HG03378 (cell line): Measurements from ENCODE around the gene PPP2R2D.
"Not testable (repeated sequence)": the region's sequence is repeated elsewhere in the genome, so short reads cannot be mapped to it uniquely, and the experiment has no call there.

Experiments
- ATAC-seq: cut with Tn5 transposase; IDR thresholded peaks from one replicate; pipeline ENCODE4 v1.9.1; 2021; ENCODE audit warnings: mild to moderate bottlenecking, moderate library complexity; ENCODE audit not compliant: unreplicated experiment

Gene PPP2R2D

GRCh38 chr10:131946321-131946751, 45.5 kb downstream of the PPP2R2D start:
- ATAC-seq, result no peak

DNA sequence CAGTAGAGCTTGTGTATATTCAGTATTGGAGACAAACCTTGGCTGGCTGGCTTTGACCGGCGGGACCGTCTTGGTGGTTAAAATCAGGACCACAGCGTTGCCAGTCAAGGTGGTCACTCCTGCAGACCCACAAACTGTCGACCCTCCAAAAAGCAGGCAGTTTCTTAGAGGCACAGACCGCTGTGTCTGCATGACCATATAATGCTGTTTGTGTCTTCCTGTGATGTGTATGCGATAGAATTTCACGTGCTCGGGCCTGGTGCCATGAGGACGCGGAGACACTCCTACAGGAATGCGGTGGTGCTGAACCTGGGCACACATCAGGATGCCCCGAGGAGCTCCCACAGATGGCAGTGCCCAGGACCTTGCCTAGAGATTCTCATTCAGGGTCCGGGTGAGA, 46.1 kb downstream of the PPP2R2D start:
- no peak for ATAC-seq

- ATAC-seq, result no peak
Observed at GRCh38 chr10:131947631-131948347, 47.0 kb downstream of the PPP2R2D start.

GRCh38 chr10:131948501-131948900, 47.7 kb downstream of the PPP2R2D start:
- ATAC-seq, result no peak

DNA sequence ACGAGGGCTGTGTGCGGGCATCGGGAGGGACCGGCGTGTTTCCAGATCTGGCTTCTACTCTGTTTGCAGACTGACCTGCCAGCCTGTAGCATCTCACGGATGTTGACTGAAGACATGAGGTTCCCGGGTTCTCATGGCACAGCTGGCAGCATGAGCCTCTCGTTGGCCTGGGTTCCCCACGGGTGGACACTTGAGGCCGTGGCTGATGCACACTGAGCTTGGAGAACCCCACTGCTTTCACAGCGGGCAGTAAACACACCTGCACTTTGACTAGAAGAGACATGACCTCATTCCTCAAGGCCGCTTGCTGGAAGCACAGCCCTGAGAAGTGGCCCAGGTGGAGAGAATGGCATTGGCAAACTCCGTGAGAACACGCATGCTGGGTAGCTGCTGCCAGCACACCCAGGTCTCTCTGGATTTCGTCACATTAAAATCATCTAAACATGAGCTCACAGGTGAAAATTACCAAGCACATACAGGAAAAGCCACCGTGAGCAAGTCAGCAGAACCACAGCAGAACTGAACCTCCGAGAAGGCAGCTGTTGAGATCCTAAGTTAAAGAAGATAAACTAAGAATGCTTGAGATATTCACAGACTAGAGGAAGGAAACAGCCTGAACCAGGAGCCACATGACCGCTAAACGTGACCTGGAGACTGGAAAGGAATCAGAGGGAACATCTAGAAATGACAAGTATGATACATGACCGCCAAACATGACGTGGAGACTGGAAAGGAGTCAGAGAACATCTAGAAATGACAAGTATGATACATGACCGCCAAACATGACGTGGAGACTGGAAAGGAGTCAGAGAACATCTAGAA, 48.4 kb downstream of the PPP2R2D start:
- no peak for ATAC-seq

GRCh38 chr10:131949908-131950307, 49.1 kb downstream of the PPP2R2D start:
- not testable (repeated sequence) for ATAC-seq

DNA sequence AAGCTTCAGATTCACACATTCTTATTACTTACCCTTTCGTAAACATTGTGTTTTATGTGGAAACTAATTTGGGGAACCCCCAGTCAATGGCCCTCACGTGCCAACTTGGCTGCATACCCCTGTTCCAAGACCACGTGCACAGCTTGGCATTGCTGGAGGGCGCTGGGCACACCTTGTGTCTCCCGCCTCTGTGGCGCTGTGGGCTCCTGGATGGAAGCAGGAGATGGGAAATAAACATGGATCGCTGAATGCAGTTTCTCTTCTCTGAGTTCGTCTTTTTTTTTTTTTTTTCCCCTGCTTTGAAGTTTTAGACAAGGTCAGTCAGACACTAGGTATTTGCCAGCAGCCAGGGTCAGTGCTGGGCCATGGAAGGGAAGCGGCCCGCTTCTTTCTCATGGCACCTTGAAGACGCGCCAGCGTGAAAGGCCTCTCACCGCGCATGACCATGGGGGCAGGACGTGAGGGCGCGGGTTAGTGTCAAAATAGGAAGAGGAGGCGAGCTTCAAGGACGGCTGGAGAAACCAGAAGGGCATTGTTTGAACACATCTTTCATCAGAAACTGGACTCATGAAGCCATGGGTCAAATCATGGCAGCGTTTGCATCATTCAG, 53.7 kb downstream of the PPP2R2D start:
- ATAC-seq, result no peak

DNA sequence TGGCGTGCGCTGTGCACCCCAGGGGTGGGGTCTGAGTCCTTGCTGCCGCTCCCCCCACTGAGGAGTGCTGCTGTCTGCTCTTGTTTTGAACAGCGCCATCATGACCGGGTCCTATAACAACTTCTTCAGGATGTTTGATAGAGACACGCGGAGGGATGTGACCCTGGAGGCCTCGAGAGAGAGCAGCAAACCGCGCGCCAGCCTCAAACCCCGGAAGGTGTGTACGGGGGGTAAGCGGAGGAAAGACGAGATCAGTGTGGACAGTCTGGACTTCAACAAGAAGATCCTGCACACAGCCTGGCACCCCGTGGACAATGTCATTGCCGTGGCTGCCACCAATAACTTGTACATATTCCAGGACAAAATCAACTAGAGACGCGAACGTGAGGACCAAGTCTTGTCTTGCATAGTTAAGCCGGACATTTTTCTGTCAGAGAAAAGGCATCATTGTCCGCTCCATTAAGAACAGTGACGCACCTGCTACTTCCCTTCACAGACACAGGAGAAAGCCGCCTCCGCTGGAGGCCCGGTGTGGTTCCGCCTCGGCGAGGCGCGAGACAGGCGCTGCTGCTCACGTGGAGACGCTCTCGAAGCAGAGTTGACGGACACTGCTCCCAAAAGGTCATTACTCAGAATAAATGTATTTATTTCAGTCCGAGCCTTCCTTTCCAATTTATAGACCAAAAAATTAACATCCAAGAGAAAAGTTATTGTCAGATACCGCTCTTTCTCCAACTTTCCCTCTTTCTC, 55.0 kb downstream of the PPP2R2D start:
- no peak for ATAC-seq

DNA sequence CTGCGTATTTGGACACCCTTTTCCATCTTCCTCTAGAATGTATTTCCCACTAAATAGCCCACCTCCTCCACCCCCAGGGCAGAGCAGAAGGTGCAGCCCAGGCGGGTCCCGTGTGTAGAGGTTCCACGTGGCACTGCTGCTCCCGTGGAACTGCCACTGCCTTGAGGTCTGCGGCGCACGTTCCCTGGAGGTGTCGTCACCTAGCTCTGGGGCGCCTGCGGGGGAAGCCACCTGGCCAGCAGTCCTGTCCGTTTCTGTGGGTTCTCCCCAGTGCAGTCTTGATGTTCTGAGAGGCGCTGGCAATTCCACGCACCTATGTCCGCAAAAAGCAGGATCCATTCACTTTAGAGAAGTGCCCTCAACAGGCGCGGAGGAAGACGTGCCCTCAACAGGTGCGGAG, 59.0 kb downstream of the PPP2R2D start:
- no peak for ATAC-seq

DNA sequence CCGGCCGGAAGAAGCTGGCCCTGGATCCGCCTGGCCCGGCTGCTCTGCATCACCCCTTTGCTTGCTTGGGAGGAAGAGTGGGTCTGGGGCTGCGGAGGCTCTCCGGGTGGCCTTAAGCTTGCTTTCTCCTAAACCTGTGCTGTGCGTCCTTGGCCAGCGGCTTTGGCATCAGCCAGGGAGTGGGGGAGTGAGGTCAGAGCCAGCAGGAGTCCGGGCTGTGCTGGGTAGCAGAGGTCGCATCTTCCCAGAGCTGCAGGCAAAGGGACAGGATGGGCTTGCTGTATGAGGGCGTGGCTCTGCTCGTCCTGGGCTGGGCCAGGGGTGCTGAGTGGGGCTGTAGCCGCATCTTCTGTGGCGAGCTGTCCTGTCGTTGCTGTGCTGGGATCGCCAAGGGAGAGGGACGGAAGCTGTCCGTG, 59.8 kb downstream of the PPP2R2D start:
- no peak for ATAC-seq

DNA sequence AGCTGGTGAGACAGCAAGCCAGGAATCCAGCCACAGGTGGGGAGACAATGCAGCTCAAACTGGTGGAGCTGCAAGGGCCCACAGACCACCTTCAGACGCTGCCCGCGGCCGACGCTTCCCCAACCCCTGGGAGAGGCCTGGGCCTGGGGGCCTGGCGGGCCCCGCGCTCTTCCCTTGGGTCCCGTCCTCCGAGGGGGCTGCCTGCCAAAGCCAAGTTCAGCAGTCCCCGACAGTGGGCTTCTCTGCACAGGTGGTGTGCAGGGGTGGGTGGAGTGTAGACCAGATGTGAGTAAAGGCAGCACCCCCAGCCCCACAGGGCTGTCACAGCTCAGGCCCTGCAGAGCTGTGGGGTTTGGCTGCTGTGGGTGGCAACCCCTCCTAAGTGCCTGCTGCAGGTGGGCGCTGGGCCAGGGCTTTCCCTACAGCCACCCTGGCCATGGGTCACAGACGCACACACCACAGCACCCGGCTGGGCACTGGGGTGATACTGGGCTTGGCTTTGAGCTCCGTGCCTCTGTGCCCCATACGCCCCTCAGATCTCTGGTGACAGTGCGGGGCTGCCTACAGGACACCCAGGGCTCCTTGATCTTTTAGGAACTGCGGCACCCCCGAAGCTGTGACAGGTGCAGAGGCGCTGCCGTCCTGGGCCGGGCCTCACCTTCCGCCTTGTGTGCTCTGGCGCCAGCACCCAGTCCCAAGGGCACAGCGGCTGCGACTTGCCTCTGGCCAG, 60.4 kb downstream of the PPP2R2D start:
- ATAC-seq, result no peak

GRCh38 chr10:131961777-131962662, 61.2 kb downstream of the PPP2R2D start:
- ATAC-seq, result no peak

GRCh38 chr10:131963350-131963749, 62.5 kb downstream of the PPP2R2D start:
- ATAC-seq, result no peak

DNA sequence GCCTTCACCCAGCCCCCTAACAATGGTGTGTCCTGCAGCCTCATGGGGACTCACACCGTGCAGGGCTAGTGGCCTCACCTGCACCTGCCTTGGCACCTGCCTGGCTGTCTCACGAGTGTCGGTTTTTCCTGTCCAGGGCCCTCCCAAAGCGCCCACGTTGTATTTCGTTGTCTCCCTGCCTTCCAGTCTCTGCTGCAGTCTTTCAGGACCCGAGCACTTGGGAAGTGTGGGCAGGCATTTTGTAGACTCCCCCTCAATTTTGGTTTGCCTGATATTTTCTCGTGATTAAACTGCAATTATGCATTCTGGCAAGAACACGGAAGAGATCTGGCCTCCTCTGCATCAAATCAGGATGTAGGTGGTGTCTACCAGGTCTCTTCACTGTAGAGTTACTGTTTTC, 63.0 kb downstream of the PPP2R2D start:
- no peak for ATAC-seq

- no peak for ATAC-seq
Observed at GRCh38 chr10:131964298-131964697, 63.5 kb downstream of the PPP2R2D start.

DNA sequence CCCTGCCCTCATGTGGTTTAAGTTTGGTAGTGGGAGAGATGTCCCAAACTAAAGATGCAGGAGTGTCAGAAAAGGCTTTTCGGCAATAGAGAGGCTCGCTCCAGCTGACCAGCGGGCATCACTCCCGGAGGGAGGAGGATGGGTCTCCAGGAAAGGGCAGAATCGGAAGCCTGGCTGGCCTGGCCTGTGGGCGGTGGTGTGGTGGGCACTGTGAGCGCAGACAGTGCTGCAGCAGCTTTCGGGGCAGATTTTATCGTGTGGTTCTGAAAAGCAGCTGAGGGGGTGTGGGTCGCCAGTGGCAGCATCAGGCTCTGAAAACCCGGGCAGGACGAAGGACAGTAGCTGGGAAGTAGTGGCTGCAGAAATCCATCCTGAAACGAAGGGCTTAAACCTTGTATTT, 68.1 kb downstream of the PPP2R2D start:
- no peak for ATAC-seq

GRCh38 chr10:131970946-131971345, 70.1 kb downstream of the PPP2R2D start:
- no peak for ATAC-seq

- ATAC-seq, result no peak
Observed at GRCh38 chr10:131971591-131971990, 70.8 kb downstream of the PPP2R2D start.

DNA sequence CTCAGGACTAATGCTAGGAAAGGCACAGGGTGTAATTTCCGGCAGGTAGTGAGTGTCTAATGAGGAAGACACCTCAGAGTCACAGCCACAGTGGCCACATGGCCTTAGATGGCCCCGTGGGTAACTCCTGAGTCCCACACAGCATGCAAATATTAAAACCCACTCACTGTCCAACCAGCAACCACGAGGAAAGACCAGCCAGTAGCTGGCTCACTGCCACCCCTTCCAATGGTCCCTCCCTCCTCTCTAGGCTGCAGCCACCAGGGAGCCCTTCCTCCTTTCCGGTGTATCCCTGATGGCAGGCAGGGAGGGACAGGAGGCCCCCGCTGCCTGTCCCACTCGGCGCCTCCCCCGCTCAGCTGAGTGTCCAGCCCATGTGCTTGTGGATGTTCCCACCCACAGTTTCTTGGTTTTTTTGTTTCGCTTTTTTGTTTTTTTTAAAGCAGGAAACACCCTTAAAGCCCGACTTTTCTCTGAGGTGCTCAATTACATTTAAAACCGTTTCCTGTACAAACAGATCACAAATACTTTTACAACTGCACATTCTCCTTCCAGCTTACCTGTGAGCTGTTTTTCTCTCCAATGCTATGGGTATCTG, 71.8 kb downstream of the PPP2R2D start:
- ATAC-seq, result peak; percentile 44
